Skeletal muscle cell (primary cell): Measurements from ENCODE around the gene CIB1.

Experiments
- DNase-seq: peaks from one replicate; pipeline ENCODE4 v3.0.0-alpha.2; 2010; ENCODE audit warnings: low read depth
- H3K4me3 ChIP-seq: 2 replicates; pipeline ENCODE4 v1.5.1; 2011; ENCODE audit warnings: low read depth, mild to moderate bottlenecking, control low read depth, low read length, moderate library complexity

CIB1 gene

DNA sequence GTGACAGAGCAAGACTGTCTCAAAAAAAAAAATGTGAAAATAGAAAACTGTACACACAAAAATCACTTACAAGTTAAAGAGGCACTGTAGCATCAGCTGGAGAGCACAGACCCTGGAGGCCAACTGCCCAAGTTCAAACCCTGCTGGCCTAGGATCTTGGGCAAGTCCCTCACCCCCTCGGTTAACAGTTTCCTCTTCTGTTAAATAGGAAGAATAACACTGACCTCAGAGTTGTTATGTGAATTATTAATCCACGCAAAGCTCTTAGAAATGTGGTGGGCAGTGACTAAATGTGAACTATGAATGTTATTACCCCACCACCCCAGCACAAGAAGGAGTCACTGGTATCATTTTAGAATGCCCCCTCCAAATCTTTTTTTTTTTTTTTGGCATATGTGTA is 11.2 kb downstream of the CIB1 start:
- DNase-seq: no peak
- H3K4me3 ChIP-seq: no peak overlapping the region

DNA sequence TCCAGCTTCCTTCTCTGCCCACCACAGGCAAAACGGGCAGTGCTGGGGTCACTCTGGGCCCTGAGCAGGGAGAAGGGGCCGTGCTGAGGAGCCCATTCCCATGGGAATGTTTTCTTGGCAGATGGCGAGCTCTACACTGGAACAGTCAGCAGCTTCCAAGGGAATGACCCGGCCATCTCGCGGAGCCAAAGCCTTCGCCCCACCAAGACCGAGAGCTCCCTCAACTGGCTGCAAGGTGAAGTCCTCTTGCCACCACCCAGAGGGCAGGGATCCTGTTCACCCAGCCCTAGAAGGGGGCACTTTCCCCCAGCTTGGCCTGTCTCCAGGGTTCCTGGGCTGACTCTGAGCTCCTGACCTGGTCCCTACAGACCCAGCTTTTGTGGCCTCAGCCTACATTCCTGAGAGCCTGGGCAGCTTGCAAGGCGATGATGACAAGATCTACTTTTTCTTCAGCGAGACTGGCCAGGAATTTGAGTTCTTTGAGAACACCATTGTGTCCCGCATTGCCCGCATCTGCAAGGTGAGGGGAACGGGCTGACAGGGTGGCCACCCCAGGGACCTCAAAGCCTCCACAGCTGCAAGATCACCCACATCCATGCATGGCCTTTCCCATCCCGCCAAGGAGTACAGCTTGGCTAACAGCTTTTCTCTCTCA is 12.4 kb downstream of the CIB1 start:
- no peak overlapping the region for H3K4me3 ChIP-seq
- peak; percentile 64 for DNase-seq

DNA sequence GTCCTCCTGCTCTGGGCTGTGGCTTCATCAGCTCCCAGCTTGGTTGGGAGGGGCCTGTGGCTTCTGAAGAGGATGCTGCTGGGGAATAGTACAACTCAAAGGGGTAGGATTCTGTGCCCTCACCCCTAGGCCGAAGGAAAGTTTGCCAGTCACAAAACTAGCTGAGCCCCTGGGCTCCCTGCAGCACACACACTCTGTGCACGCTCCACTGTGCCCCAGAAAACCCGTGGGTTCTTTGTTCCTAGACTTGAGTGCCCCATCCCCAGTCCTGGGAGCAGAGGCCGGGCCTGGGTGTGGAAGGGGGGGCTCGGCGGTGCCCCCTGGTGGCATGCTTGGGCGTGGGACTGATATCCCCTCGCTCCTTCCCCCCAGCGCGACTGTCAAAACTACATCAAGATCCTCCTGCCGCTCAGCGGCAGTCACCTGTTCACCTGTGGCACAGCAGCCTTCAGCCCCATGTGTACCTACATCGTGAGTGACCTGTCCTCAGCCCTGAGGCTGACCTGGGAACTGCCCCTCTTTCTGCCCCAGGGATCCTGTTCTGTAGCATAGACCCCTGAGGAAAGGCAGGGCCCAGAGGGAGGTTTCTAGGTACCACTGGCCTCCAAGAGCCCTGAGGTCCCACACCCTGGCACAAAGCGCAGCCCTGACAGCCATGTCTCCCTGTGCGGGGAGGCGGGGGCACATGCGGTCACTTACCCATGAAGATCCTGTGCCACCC is 14.2 kb downstream of the CIB1 start:
- no peak for DNase-seq
- H3K4me3 ChIP-seq: no peak overlapping the region

- DNase-seq: no peak
- H3K4me3 ChIP-seq: no peak overlapping the region
Measured at GRCh38 chr15:90217671-90218394, 15.9 kb downstream of the CIB1 start.

- no peak for DNase-seq
- H3K4me3 ChIP-seq: no peak overlapping the region
Measured at GRCh38 chr15:90214553-90215196, 19.1 kb downstream of the CIB1 start.

GRCh38 chr15:90213818-90214204 is 19.9 kb downstream of the CIB1 start:
- no peak overlapping the region for H3K4me3 ChIP-seq
- DNase-seq: no peak

- no peak for DNase-seq
- no peak overlapping the region for H3K4me3 ChIP-seq
Measured at GRCh38 chr15:90213122-90213817, 20.5 kb downstream of the CIB1 start.

DNA sequence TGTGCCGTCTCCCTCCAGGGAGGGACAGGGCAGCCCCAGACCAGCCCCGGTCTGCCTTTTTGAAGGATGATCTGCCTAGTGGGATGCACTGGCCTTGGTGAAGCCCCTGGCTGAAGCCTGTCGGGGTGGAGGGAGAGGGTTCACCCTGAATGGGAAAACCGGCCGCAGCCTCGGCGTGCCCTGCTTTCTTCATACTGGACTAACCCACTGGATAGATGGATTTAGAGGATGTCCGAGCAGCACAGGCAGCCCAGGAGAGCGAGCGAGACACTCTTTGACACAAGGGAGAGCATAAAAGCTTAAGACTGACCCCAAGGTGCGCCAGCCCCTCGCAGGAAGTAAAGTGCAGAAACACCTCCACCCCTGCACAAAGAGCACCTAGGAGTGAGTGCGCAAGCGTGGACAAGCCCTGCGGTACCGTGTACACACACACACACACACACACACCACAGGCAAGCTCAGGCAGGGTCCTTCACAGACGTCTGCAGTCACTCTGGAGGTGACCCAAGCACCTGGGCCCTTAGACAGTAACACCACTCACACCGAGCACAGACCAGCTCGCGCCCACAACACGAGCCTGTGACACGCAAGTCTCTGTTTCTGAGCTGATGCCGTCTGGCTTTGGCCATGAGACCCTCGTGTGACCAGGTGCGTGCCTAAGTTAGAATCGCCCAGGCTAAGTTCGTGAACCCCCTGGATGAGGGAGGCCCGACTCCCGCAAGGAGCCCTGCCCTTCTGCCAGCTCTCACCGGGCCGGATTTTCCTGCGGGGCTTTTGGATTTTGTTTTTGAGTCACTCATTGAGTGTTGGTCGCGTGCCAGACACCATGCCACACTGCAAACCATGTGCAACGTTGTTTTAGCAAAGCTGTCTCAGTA is 21.3 kb downstream of the CIB1 start:
- H3K4me3 ChIP-seq: no peak overlapping the region
- no peak for DNase-seq

GRCh38 chr15:90211440-90212143 is 22.1 kb downstream of the CIB1 start:
- H3K4me3 ChIP-seq: no peak overlapping the region
- DNase-seq: no peak

DNA sequence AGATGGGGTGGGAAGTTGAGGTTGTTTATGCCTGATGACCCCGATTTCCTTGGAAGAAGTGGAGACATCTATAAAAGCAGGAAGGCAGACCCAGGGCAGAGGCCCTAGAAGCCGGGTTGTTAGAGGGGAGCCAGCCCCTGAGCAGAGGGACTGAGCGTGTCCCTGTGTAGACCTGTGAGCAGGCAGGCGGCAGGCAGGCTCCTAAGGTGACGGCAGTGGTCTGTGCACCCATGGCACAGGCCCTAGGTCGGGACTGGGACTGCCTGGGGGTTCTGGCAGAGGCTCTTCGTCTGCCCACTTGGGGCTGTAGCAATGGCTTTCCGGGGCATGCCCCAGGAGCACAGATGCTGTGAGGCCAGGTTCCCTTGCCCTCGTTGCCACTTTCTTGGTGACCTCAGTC is 22.7 kb downstream of the CIB1 start:
- H3K4me3 ChIP-seq: no peak overlapping the region
- DNase-seq: no peak

GRCh38 chr15:90210593-90210992 is 23.1 kb downstream of the CIB1 start:
- H3K4me3 ChIP-seq: no peak overlapping the region
- DNase-seq: no peak

- H3K4me3 ChIP-seq: no peak overlapping the region
- DNase-seq: no peak
Measured at GRCh38 chr15:90209591-90209990, 24.1 kb downstream of the CIB1 start.

DNA sequence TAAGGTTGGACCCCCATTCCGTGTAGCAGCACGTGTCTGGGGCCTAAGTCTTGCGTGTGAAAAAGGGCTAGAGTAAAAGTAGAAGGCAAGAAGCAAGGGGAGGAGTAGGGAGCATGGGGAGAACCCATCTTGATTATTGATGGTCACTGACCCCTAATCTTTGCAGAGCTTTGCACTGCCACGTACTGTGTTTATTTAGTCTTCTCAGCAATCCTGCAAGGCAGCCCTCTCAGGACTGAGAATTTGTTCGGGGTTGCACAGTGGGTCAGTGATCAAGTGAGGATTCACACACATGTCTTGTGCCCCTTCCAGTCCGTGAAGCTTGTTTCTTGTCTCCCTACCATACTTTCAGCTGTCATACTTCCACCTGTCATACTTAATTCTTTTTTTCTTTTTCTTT is 25.4 kb downstream of the CIB1 start:
- H3K4me3 ChIP-seq: no peak overlapping the region
- DNase-seq: no peak

- no peak overlapping the region for H3K4me3 ChIP-seq
- DNase-seq: no peak
Measured at GRCh38 chr15:90207252-90207651, 26.5 kb downstream of the CIB1 start.

- no peak overlapping the region for H3K4me3 ChIP-seq
- DNase-seq: no peak
Measured at GRCh38 chr15:90205886-90206285, 27.9 kb downstream of the CIB1 start.

- no peak overlapping the region for H3K4me3 ChIP-seq
- DNase-seq: no peak
Measured at GRCh38 chr15:90205050-90205848, 28.5 kb downstream of the CIB1 start.

DNA sequence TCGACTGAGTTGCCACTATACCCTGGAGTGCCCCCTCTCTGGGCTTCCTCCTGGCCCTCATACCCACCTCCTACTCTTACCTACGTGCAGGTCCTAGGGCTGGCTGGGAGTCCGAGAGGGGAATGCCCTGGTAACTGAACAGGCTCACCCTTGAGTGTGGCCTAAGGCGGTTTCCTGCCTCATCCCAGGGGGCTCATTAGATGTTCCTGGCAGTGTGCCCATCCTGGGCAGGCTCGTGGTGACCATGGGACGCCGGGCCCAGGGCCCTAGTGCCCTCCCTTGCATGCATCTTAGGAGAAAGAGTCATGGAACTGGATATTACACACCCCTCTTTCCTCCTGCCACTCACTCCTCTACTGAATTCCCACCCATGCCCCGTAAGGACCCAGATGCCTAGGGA is 29.8 kb downstream of the CIB1 start:
- no peak overlapping the region for H3K4me3 ChIP-seq
- no peak for DNase-seq
